B cell (primary cell): ENCODE results near the gene PXK.

Source experiments
- EZH2 ChIP-seq: IDR thresholded peaks from 2 replicates; pipeline ENCODE4 v1.6.1; 2012; ENCODE audit warnings: borderline replicate concordance, low read depth, mild to moderate bottlenecking, moderate library complexity, low read length; ENCODE audit not compliant: insufficient read depth, poor library complexity, severe bottlenecking
- TF ChIP-seq, protein P1 (sequence below): fragments of 200-600 bp; IDR thresholded peaks from one replicate; pipeline ENCODE4 v1.8.0; 2022; ENCODE audit warnings: antibody characterized with exemption, mild to moderate bottlenecking

DNA sequence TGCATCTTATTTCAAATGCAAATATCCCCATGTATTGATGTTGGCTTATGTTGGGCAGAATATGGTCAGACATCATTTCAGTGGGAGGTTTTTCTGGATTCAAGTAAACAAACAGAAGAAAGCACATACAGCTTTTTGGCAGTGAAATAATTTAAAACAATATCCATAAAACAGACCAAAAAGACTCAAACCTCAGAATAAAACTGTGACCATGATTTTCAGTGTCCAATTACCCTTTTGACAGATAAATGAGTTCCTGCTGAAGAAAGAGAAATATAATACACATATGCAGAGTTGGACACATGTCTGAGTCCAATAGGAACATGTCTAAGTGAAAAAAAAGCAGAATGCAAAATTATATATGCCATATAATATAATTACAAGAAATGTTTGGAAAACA, 39.1 kb downstream of the PXK start:
- TF ChIP-seq, protein P1, sequence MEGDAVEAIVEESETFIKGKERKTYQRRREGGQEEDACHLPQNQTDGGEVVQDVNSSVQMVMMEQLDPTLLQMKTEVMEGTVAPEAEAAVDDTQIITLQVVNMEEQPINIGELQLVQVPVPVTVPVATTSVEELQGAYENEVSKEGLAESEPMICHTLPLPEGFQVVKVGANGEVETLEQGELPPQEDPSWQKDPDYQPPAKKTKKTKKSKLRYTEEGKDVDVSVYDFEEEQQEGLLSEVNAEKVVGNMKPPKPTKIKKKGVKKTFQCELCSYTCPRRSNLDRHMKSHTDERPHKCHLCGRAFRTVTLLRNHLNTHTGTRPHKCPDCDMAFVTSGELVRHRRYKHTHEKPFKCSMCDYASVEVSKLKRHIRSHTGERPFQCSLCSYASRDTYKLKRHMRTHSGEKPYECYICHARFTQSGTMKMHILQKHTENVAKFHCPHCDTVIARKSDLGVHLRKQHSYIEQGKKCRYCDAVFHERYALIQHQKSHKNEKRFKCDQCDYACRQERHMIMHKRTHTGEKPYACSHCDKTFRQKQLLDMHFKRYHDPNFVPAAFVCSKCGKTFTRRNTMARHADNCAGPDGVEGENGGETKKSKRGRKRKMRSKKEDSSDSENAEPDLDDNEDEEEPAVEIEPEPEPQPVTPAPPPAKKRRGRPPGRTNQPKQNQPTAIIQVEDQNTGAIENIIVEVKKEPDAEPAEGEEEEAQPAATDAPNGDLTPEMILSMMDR, result no peak
- no peak for TF ChIP-seq EZH2
